ENCODE results near the gene GASK1A. TPM values are rescaled to one million over a fixed set of nuclear protein-coding genes. Genes with fewer than 3 reads are reported as not detected.
A peak's percentile ranks its signal among the peaks of the same experiment; 100 is the strongest.

The GASK1A gene
- total RNA-seq, 2 experiments from 2014 or later = 0.28 TPM; not detected in 1

DNA sequence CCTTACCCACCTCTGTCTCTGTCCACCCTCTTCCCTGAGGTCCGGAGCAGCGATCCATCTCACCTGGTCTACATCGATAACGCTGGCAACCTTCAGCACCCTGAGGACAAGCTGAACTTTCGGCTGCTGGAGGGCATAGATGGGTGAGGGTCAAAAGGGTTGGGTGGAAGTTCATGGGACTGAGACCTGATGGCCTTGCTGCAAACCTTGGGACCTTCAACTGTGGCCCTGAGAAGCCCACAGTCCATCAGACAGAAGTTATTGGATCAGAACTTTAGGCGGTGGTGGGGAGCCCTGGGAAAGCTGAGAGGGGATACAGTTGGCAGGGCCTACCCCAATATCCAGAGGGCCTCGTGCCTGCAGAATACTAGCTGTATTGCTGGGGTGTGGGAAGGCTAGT lies 76.3 kb downstream of the GASK1A start:
- no peaks in the 10 kb centered on the region for H3K27me3 ChIP-seq (ENCODE audit: control insufficient read depth in 1 of 2, insufficient read depth in 2 of 2, low read length in 2 of 2)
- no peak overlapping the region for H3K4me3 ChIP-seq (ENCODE audit: low read length)
- Mint-ChIP-seq H3K4me3 (no peak overlapping the region), H3K4me1 (ENCODE audit: low read depth) (peaks cover 9% of the 10 kb centered on the region), H3K36me3 (ENCODE audit: low read depth) (peaks cover 11% of the 10 kb centered on the region), H3K9me3 (peaks cover 8% of the 10 kb centered on the region), H3K27ac (no peak overlapping the region), H3K27me3 (no peaks in the 10 kb centered on the region)
- DNase-seq = no peak
- TF ChIP-seq, protein P1, sequence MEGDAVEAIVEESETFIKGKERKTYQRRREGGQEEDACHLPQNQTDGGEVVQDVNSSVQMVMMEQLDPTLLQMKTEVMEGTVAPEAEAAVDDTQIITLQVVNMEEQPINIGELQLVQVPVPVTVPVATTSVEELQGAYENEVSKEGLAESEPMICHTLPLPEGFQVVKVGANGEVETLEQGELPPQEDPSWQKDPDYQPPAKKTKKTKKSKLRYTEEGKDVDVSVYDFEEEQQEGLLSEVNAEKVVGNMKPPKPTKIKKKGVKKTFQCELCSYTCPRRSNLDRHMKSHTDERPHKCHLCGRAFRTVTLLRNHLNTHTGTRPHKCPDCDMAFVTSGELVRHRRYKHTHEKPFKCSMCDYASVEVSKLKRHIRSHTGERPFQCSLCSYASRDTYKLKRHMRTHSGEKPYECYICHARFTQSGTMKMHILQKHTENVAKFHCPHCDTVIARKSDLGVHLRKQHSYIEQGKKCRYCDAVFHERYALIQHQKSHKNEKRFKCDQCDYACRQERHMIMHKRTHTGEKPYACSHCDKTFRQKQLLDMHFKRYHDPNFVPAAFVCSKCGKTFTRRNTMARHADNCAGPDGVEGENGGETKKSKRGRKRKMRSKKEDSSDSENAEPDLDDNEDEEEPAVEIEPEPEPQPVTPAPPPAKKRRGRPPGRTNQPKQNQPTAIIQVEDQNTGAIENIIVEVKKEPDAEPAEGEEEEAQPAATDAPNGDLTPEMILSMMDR (IDR thresholded peaks at IDR 0.05) = no peak
- ChIA-PET CTCF (no interaction called here), POLR2A (no interaction called here)
- H3K9me3 ChIP-seq (ENCODE audit: control insufficient read depth in 1 of 2, insufficient read depth in 1 of 2, low read length in 2 of 2) = peaks cover 6 to 13% of the 10 kb centered on the region in 2 experiments
- intact Hi-C loops (cut with DNase I, micrococcal nuclease) = no loop called here
- no peaks in the 10 kb centered on the region for H3K36me3 ChIP-seq (ENCODE audit: insufficient read depth, low read length)
- peaks cover 8% of the 10 kb centered on the region for H3K4me1 ChIP-seq (ENCODE audit: insufficient read depth, low read length)
- ATAC-seq (ENCODE audit: poor library complexity) = no peak
- H3K27ac ChIP-seq (ENCODE audit: low read depth in 1 of 2, low read length in 2 of 2) = no peak overlapping the region

DNA sequence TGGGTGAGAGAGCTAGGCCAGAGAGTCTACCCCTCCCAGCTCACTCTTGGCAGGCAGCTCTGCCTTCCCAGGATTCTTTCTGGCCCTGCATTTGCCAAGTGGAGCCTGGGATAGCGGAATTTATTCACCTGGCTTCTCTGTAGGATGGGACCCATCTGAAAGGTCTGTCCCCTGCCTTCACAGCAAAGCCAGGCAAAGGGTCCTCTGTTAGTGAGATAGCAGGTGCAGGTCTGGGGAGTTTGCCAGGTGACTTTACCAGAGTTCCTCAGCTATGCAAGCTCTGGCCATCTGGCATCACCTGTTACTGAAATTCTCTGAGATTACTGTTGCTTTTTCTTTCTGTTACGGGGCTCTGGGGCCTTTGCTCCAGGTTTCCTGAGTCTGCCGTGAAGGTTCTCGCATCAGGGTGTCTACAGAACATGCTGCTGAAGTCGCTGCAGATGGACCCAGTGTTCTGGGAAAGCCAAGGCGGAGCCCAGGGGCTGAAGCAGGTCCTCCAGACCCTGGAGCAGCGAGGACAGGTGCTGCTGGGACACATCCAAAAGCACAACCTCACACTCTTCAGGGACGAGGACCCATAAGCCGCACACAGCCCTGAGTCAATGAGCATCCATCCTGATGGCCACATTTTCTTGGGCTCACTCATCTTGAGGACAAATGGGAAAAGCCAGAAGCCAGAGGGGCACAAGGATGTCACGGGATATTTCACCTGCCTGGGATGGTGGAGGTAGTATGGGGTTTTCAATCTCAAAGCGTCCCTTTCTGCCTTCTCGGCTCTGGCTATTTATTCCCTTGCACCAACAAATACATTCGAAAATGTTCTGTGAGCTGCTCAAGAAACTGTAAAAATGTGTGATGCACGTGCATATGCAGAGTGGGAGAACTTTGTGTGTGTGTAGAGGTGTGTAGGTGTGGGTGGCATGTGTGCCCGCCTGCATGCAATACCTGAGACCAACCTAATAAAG lies 77.0 kb downstream of the GASK1A start:
- peaks cover 8% of the 10 kb centered on the region for H3K9me3 Mint-ChIP-seq
- peaks cover 16% of the 10 kb centered on the region for H3K4me1 Mint-ChIP-seq (ENCODE audit: low read depth)
- TF ChIP-seq, protein P1 (IDR thresholded peaks at IDR 0.05) = no peak
- no peak overlapping the region for H3K4me3 Mint-ChIP-seq
- H3K27ac Mint-ChIP-seq = no peak overlapping the region
- Histone ChIP-seq H3K9me3 (ENCODE audit: control insufficient read depth in 1 of 2, insufficient read depth in 1 of 2, low read length in 2 of 2) (peaks cover 6 to 8% of the 10 kb centered on the region in 2 experiments), H3K27ac (ENCODE audit: low read depth in 1 of 2, low read length in 2 of 2) (no peak overlapping the region), H3K27me3 (ENCODE audit: control insufficient read depth in 1 of 2, insufficient read depth in 2 of 2, low read length in 2 of 2) (no peaks in the 10 kb centered on the region), H3K36me3 (ENCODE audit: insufficient read depth, low read length) (no peaks in the 10 kb centered on the region), H3K4me1 (ENCODE audit: insufficient read depth, low read length) (peaks cover 14% of the 10 kb centered on the region), H3K4me3 (ENCODE audit: low read length) (no peak overlapping the region)
- intact Hi-C loops (cut with DNase I, micrococcal nuclease) = no loop called here
- CTCF ChIA-PET = no interaction called here
- peaks cover 6% of the 10 kb centered on the region for H3K36me3 Mint-ChIP-seq (ENCODE audit: low read depth)
- DNase-seq (no peak), ATAC-seq (ENCODE audit: poor library complexity) (no peak)
- POLR2A ChIA-PET = no interaction called here
- no peaks in the 10 kb centered on the region for H3K27me3 Mint-ChIP-seq

- H3K4me3 Mint-ChIP-seq = no peak overlapping the region
- H3K4me3 ChIP-seq (ENCODE audit: low read length) = no peak overlapping the region
- intact Hi-C loops (cut with DNase I, micrococcal nuclease) = no loop called here
- H3K9me3 Mint-ChIP-seq = no peaks in the 10 kb centered on the region
- no peaks in the 10 kb centered on the region for H3K9me3 ChIP-seq (ENCODE audit: control insufficient read depth in 1 of 2, insufficient read depth in 1 of 2, low read length in 2 of 2)
- peaks cover 14% of the 10 kb centered on the region for H3K4me1 ChIP-seq (ENCODE audit: insufficient read depth, low read length)
- H3K27ac Mint-ChIP-seq = peak overlapping the region; percentile 16
- H3K27ac ChIP-seq (ENCODE audit: low read depth in 1 of 2, low read length in 2 of 2) = no peak overlapping the region
- DNase-seq (no peak), ATAC-seq (ENCODE audit: poor library complexity) (no peak)
- H3K4me1 Mint-ChIP-seq (ENCODE audit: low read depth) = peaks cover 33% of the 10 kb centered on the region
- H3K36me3 Mint-ChIP-seq (ENCODE audit: low read depth) = no peaks in the 10 kb centered on the region
- H3K36me3 ChIP-seq (ENCODE audit: insufficient read depth, low read length) = no peaks in the 10 kb centered on the region
- CTCF ChIA-PET = no interaction called here
- POLR2A ChIA-PET = interaction anchor here (1.5 kb wide), 1 partner anchor 35 kb away, joined by 3 read pairs; no protein-coding TSS in a partner anchor
- no peaks in the 10 kb centered on the region for H3K27me3 Mint-ChIP-seq
- H3K27me3 ChIP-seq (ENCODE audit: control insufficient read depth in 1 of 2, insufficient read depth in 2 of 2, low read length in 2 of 2) = no peaks in the 10 kb centered on the region
- TF ChIP-seq, protein P1 (IDR thresholded peaks at IDR 0.05) = no peak
Measured at GRCh38 chr3:43059456-43059855, 80.3 kb downstream of the GASK1A start.
